Measurements from ENCODE around the gene MTCL1.

MTCL1 gene

DNA sequence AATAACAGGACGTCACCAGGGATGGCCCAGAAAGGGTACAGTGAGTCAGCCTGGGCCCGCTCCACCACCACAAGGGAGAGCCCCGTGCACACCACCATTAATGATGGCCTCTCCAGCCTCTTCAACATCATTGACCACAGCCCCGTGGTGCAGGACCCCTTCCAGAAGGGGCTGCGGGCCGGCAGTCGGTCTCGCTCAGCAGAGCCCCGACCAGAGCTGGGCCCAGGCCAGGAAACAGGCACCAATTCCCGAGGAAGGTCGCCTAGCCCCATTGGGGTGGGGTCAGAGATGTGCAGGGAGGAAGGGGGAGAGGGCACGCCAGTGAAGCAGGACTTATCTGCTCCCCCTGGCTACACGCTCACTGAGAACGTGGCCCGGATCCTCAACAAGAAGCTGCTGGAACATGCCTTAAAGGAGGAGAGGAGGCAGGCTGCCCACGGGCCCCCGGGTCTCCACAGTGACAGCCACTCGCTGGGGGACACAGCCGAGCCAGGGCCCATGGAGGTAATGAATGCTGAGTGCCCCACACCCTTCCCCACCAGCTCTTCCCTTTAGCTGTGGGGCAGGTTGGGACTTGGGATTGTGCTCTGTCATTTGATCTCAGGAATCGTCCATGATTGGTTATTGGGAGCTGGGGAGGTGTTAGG is 120.5 kb downstream of the MTCL1 start:
- Mint-ChIP-seq H3K27me3 (no peaks in the 10 kb centered on the region), H3K9me3 (no peaks in the 10 kb centered on the region), H3K4me3 (no peak overlapping the region), H3K4me1 (no peaks in the 10 kb centered on the region), H3K27ac (no peak overlapping the region), H3K36me3 (no peaks in the 10 kb centered on the region)

DNA sequence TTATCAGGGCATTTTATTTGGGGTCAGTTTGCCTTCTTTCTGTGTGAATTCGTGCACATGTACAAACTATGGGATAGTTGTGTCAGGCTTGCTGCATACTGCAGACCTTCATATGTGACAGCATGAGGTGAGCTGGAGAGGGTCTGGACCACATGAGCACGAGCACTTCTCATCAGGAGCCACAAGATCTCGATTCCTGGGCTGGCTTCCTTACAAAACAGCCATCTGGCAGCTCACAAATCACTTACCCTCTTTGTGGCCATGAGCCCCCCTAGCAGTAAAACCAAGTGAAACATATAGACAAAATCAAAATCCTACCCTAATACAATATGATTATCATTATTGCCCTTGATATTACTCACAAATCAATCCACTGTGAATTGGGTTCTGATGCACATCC is 121.2 kb downstream of the MTCL1 start:
- Mint-ChIP-seq H3K27me3 (no peaks in the 10 kb centered on the region), H3K36me3 (no peaks in the 10 kb centered on the region), H3K9me3 (no peaks in the 10 kb centered on the region), H3K4me1 (no peaks in the 10 kb centered on the region), H3K4me3 (no peak overlapping the region), H3K27ac (no peak overlapping the region)

DNA sequence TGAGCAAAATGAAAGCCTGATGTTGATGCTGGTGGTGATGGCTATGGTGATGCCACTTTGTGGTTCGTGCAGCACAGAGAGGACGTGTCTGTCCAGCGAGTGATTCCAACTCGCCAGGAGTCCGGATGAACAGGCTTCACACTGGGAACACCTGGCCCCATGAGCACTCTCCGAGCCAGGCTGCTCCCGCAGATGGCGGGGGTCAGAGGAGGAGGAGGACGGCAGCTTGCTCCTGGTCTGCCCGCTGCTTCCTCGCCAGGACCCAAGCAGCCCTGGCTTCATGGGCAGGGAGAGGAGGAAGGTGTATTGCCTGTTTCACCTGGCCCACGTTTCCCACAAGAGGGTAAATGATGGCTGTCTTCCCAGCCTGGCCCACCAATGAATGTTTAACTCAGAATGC is 121.6 kb downstream of the MTCL1 start:
- no peaks in the 10 kb centered on the region for H3K36me3 Mint-ChIP-seq
- H3K4me3 Mint-ChIP-seq = no peak overlapping the region
- no peaks in the 10 kb centered on the region for H3K27me3 Mint-ChIP-seq
- no peak overlapping the region for H3K27ac Mint-ChIP-seq
- no peaks in the 10 kb centered on the region for H3K4me1 Mint-ChIP-seq
- no peaks in the 10 kb centered on the region for H3K9me3 Mint-ChIP-seq

DNA sequence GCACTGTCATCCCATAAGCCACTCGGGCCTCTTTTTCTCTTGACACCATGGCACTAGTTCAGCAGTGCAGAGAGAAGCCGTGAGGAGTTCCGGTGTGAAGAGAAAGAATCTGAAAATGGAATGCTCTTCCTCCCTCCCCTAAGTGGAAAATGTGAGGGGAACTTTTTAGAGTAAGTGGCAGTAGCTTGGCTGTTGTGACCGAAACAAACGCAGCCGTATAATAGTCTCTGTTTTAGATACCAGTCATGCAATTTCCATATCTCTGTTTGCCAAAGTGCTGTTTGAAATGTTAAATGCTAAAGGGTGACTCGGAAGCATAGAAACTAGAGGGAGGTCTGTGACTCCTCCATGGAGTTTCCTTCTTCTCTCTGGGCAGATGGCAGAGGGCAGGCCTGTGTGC is 122.9 kb downstream of the MTCL1 start:
- H3K4me3 Mint-ChIP-seq = no peak overlapping the region
- H3K4me1 Mint-ChIP-seq = no peaks in the 10 kb centered on the region
- no peaks in the 10 kb centered on the region for H3K9me3 Mint-ChIP-seq

DNA sequence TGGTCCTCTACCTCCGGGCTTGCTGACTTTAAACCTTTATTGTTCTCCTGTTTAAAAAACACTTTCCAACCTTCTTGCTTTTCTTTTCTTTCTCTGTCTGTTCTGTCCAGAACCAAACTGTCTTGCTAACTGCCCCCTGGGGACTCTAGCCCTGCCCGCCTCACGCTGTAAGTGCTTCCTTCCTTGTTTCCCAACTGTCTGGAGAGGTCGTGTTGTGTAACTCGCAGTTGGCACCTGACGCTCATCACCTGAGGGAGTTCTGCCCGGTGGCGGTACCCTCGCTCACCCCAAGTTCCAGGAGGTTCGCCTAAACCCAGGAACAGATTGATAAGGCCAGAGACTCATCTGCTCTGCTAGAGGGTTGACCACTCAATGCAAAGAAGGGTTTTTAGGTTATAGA is 123.4 kb downstream of the MTCL1 start:
- no peaks in the 10 kb centered on the region for H3K4me1 Mint-ChIP-seq
- H3K27me3 Mint-ChIP-seq = no peaks in the 10 kb centered on the region
- no peaks in the 10 kb centered on the region for H3K36me3 Mint-ChIP-seq
- peaks cover 4% of the 10 kb centered on the region for H3K9me3 Mint-ChIP-seq
- H3K4me3 Mint-ChIP-seq = no peak overlapping the region
- no peak overlapping the region for H3K27ac Mint-ChIP-seq

More for the DNA sequence above, 122.9 kb downstream of the MTCL1 start:
- Mint-ChIP-seq H3K27ac (no peak overlapping the region), H3K36me3 (no peaks in the 10 kb centered on the region), H3K27me3 (no peaks in the 10 kb centered on the region)

DNA sequence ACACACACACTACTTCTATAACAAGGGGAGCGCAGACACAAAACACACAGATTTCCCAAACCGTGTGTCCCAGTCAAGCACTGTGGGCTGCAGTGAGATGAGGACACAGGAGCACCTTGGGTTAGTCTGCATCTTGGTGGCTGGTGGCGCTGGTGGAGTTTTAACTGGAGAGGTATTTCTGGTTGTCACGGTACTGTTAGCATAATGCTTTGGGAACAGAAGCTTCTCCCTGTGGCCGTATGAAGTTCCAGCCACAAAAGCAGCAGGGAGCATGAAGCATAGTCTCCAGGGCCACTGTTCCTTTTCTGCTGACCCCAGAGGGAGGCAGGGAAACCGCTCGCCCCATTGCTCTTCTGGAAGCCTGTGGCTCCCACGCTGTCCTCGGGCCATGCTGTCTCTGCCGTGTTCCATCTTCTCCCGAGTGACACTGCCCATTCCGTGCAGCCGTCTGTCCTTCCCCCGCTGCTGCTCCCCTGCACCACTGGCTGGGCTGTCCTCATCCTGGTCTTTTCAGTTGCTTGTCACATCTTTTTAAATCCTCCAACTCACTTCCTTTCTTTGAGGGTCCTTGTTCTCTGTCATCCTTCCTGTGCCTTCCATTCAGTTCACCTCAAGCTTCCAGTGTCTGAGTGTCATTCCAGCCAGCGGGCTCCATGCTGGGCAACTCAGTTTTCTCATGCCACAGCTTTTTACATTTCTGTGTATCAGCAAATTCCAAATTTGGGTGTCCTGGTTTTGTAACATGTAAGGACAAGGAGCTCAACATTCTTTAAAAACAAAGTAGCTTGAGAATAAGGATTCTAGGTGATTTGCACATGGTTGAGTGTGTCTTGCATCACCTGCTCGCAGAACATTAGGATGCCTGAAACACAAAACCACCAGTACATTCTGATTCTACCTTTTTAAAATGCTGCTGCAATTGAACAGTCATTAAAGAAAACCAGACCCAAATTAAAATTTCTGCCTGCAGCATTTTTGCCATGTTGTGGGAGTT is 125.0 kb downstream of the MTCL1 start:
- H3K36me3 Mint-ChIP-seq = no peaks in the 10 kb centered on the region
- H3K27me3 Mint-ChIP-seq = peaks cover 6% of the 10 kb centered on the region
- no peak overlapping the region for H3K27ac Mint-ChIP-seq
- H3K4me1 Mint-ChIP-seq = no peaks in the 10 kb centered on the region
- peaks cover 4% of the 10 kb centered on the region for H3K9me3 Mint-ChIP-seq
- H3K4me3 Mint-ChIP-seq = no peak overlapping the region

DNA sequence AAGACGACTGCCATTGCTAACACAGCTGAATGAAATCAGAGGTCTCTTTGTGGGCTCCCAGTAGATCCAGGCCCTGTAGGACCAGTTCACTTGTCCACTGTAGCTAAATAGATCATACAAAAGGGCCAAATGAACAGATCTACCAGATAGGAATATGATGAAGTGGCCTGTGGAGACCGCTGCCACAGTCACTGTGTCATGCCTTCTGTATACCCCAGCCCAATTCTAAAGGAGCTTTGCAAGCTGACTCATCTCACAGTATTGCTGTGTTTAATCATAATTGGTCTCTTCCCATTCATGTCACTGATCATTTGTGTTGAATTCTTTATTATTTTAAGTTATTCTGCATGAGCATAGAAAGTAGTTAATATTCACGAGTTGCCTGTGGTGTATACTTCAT is 125.8 kb downstream of the MTCL1 start:
- H3K27ac Mint-ChIP-seq = no peak overlapping the region
- peaks cover 4% of the 10 kb centered on the region for H3K9me3 Mint-ChIP-seq
- H3K27me3 Mint-ChIP-seq = peaks cover 6% of the 10 kb centered on the region
- H3K36me3 Mint-ChIP-seq = no peaks in the 10 kb centered on the region
- H3K4me3 Mint-ChIP-seq = no peak overlapping the region
- no peaks in the 10 kb centered on the region for H3K4me1 Mint-ChIP-seq

DNA sequence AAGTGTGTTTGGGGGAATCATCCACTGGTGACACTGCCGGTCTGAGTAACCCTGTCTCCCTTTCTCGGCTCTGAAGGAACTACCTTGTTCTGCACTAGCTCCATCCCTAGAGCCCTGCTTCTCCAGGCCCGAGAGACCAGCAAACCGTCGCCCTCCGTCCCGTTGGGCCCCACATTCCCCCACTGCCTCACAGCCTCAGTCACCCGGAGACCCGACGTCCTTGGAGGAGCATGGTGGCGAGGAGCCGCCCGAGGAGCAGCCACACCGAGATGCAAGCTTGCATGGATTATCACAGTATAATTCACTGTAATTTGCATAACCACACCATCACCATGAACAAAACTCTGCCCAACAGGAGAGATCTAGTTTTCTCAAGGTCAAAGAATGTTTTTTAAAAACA is 126.2 kb downstream of the MTCL1 start:
- no peaks in the 10 kb centered on the region for H3K36me3 Mint-ChIP-seq
- peaks cover 4% of the 10 kb centered on the region for H3K9me3 Mint-ChIP-seq
- no peaks in the 10 kb centered on the region for H3K4me1 Mint-ChIP-seq
- H3K4me3 Mint-ChIP-seq = no peak overlapping the region
- peaks cover 6% of the 10 kb centered on the region for H3K27me3 Mint-ChIP-seq
- no peak overlapping the region for H3K27ac Mint-ChIP-seq

DNA sequence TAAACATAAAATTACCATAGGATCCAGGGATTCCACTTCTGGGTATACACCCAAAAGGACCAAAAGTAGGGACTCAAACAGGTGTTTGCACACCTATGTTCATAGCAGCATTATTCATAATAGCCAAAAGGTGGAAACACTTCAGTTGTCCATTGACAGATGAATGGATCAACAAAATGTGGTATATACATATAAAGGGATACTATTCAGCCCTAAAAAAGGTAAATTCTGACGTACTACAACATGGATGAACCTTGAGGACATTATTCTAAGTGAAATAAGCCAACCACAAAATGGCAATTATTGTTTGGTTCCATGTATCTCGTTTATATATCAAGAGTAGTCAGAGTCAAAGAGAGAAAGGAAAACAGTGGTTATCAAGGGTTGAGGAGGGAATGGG is 128.1 kb downstream of the MTCL1 start:
- peaks cover 8% of the 10 kb centered on the region for H3K9me3 Mint-ChIP-seq
- H3K27me3 Mint-ChIP-seq = peaks cover 6% of the 10 kb centered on the region
- no peaks in the 10 kb centered on the region for H3K4me1 Mint-ChIP-seq
- no peaks in the 10 kb centered on the region for H3K36me3 Mint-ChIP-seq
- no peak overlapping the region for H3K4me3 Mint-ChIP-seq
- H3K27ac Mint-ChIP-seq = no peak overlapping the region

DNA sequence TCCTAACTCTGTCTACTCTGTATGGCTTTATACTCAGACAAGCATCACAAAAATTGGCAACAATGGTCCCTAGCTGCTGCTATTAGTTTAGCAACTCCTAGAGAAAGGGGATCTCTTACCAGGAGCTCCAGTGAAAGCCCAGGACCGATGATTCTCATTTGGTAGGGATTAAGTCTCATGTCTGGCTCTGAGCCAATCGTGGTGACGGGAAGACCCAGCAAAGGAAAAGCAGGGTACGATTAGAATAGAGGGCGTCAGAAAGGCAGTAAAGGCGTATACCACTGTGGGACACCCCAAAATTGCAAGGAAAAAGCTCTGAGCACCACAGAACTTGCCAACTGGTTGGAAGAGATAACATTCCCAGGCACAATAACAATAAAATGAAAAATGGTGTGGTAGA is 129.5 kb downstream of the MTCL1 start:
- H3K4me3 Mint-ChIP-seq = no peak overlapping the region
- H3K27ac Mint-ChIP-seq = no peak overlapping the region
- no peaks in the 10 kb centered on the region for H3K4me1 Mint-ChIP-seq

DNA sequence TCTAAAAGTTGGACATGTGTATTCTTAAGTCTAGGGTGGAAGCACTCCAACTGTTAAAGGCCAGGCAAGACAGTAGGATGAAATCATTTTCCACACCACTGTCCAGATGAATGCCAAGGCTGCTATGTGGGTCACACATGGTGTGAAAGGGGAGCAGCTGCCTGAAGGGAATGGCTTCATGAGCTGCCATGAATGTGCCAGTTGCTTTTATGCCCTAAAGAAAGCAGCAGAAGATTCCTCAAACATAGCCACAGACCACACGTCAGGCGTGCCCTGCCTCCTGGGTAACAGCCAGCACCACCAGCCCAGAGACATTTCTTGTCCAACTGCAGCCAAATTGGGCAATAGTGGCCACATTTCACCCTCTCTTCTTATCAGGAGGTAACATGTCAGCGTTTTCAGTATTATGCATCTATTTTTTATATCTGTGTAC is 130.2 kb downstream of the MTCL1 start:
- no peaks in the 10 kb centered on the region for H3K36me3 Mint-ChIP-seq

More for the DNA sequence above, 129.5 kb downstream of the MTCL1 start:
- Mint-ChIP-seq H3K27me3 (peaks cover 6% of the 10 kb centered on the region), H3K9me3 (peaks cover 8% of the 10 kb centered on the region), H3K36me3 (no peaks in the 10 kb centered on the region)

DNA sequence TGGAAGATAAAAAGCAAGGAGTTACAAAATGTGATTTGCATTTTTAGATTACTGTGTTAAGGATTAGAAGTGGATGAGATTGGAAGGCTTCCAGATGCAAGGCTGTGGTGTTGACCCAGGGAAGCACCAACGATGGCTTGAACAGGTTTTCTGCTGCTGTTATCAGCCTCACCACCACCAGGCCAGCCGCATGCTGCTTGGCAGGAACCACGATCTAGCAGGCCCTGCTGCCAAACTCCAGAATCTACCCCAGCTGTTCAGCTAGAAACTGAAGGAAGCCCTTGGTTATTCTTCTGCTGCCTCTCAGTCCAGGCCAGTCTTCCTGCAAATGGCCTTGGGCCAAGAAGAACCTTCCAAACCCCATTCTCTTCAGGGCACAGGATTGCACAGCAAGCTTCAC is 133.9 kb downstream of the MTCL1 start:
- H3K4me3 Mint-ChIP-seq = no peak overlapping the region
- peaks cover 4% of the 10 kb centered on the region for H3K9me3 Mint-ChIP-seq
- no peaks in the 10 kb centered on the region for H3K36me3 Mint-ChIP-seq
- H3K27ac Mint-ChIP-seq = no peak overlapping the region
- peaks cover 8% of the 10 kb centered on the region for H3K27me3 Mint-ChIP-seq
- H3K4me1 Mint-ChIP-seq = no peaks in the 10 kb centered on the region

More for the DNA sequence above, 130.2 kb downstream of the MTCL1 start:
- Mint-ChIP-seq H3K9me3 (peaks cover 8% of the 10 kb centered on the region), H3K27me3 (peaks cover 6% of the 10 kb centered on the region), H3K27ac (no peak overlapping the region), H3K4me3 (no peak overlapping the region), H3K4me1 (no peaks in the 10 kb centered on the region)

DNA sequence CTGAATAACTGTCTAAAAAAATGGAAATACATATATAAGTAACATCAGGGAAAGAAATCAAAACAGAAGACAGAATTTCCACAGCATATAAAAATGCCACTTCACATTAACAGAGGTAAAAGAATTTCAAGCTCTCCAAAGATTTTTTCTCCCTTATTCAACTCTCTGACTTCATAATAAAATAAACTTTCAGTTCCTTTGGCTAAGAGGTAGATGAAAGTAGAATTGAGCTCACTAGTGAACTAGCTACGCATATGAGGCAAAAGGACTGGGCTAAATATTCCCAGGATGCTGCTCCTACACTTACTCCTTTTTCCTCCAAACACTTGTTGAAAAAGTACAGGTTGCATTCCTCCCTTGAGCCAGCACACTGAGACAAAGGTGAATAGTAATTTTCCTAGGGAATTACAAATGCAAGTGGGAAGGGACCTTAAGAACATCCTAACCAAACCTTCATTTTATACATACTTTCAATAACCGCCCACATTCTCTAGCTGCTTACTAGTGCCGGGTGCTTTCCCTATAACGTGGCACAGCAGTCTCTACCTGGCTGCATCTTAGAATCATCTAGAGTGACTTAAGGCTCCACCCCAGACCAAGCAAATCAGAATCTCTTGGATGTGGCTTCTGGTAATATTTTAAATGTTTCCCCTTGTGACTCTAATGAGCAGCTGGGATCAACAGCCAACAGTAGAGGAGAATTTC is 136.6 kb downstream of the MTCL1 start:
- Mint-ChIP-seq H3K4me1 (no peaks in the 10 kb centered on the region), H3K27me3 (peaks cover 2% of the 10 kb centered on the region), H3K27ac (no peak overlapping the region), H3K4me3 (no peak overlapping the region), H3K36me3 (no peaks in the 10 kb centered on the region), H3K9me3 (peaks cover 4% of the 10 kb centered on the region)

DNA sequence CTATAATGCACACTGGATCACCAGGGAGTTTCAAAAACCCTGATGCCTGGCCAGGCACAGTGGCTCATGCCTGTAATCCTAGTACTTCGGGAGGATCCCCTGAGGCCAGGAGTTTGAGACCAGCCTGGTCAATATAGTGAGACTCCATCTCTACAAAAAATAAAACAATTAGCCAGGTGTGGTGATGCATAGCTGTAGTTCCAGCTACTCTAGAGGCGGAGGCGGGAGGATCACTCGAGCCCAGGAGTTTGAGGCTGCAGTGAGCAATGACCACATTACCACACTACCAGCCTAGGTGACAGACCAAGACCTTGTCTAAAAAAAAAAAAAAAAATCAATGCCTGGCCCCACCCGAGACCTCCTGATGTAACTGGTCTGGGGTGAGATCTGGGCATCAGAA is 137.2 kb downstream of the MTCL1 start:
- H3K4me3 Mint-ChIP-seq = no peak overlapping the region
- no peaks in the 10 kb centered on the region for H3K9me3 Mint-ChIP-seq
- H3K36me3 Mint-ChIP-seq = no peaks in the 10 kb centered on the region
- H3K4me1 Mint-ChIP-seq = no peaks in the 10 kb centered on the region
- no peak overlapping the region for H3K27ac Mint-ChIP-seq
- peaks cover 2% of the 10 kb centered on the region for H3K27me3 Mint-ChIP-seq

DNA sequence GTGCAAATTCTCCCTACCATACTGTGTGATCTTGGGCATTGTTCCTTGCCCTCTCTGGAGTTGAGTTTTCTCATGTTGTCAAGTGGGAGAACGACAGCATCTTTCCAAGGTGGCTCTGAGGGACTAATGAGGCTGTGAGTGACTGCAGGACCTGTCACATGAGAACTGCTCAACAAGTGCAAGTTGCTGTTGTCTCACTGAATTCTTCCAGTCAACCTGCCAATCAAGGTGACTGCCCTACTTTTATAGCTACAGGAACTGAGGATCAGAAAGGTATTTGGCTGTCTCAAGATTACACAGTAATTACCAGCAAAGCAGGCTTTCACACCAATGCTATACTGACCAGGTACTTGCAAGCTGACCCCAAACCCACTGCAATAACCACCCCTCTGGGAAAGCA is 137.6 kb downstream of the MTCL1 start:
- no peaks in the 10 kb centered on the region for H3K36me3 Mint-ChIP-seq
- H3K27ac Mint-ChIP-seq = no peak overlapping the region
- no peaks in the 10 kb centered on the region for H3K9me3 Mint-ChIP-seq
- no peaks in the 10 kb centered on the region for H3K4me1 Mint-ChIP-seq
- peaks cover 2% of the 10 kb centered on the region for H3K27me3 Mint-ChIP-seq
- H3K4me3 Mint-ChIP-seq = no peak overlapping the region

DNA sequence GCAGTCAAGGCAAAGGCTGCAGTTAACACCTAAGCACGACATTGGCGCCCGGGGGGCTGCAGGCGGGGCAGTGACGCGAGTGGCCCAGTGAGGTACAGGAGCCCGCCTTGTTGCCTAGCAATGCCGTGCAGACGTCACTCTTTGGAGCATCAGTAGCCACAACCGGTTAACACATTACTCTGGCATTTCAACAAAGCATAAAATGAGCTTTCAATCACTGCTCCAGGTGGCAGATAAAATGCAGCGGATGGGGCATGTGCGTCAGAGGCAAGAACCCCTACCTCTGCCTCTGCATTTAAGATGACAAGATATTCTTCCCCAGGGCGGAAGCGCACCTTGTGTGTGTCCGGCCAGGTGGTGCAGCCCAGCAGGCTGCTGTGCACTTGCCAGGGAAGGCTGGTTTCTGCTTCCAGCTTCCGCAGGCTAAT is 139.4 kb downstream of the MTCL1 start:
- H3K36me3 Mint-ChIP-seq = no peaks in the 10 kb centered on the region
- peaks cover 2% of the 10 kb centered on the region for H3K27me3 Mint-ChIP-seq
- H3K4me3 Mint-ChIP-seq = no peak overlapping the region
- no peak overlapping the region for H3K27ac Mint-ChIP-seq
- no peaks in the 10 kb centered on the region for H3K9me3 Mint-ChIP-seq
- no peaks in the 10 kb centered on the region for H3K4me1 Mint-ChIP-seq
